ENCODE results near the gene CD8A. TPM values are rescaled to one million over a fixed set of nuclear protein-coding genes. Genes with fewer than 3 reads are reported as not detected.

The CD8A gene
- total and polyA plus RNA-seq, 8 donors, result 1.2 to 24.9 (median 3.8) TPM; not detected in 2

- H3K36me3 ChIP-seq, result no peaks in the 10 kb centered on the region
- intact Hi-C loops (cut with DNase I; ENCODE audit: low total_unique reads), result no loop called here
- TF ChIP-seq EP300 (IDR thresholded peaks at IDR 0.05) (no peak), CTCF (IDR thresholded peaks at IDR 0.05) (no peak), POLR2A (IDR thresholded peaks at IDR 0.05) (no peak), POLR2AphosphoS5 (IDR thresholded peaks at IDR 0.05) (no peak)
- H3K27me3 ChIP-seq, result peaks cover 0 to 12% (median 0%) of the 10 kb centered on the region in 3 donors
- H3K4me1 ChIP-seq, result no peaks in the 10 kb centered on the region
- H3K27ac ChIP-seq, result peak overlapping the region in 2 of 5 donors; percentile 13 to 33
- H3K9me3 ChIP-seq, result peaks cover 0 to 19% (median 5%) of the 10 kb centered on the region in 4 donors
- DNase-seq, result no peak
- no peak overlapping the region for H3K4me3 ChIP-seq
- whole genome bisulfite sequencing, 5 donors, result 90 to 94% (median 91%) methylated on average over 13 of the region's 13 CpGs
Observed at GRCh38 chr2:86821306-86821705, 30.6 kb upstream of the CD8A start.

GRCh38 chr2:86818957-86819356 is 28.2 kb upstream of the CD8A start:
- Histone ChIP-seq H3K27me3 (peaks cover 0 to 16% (median 0%) of the 10 kb centered on the region in 3 donors), H3K4me3 (no peak overlapping the region), H3K4me1 (no peaks in the 10 kb centered on the region), H3K9me3 (peaks cover 0 to 19% (median 5%) of the 10 kb centered on the region in 4 donors), H3K27ac (no peak overlapping the region), H3K36me3 (no peaks in the 10 kb centered on the region)
- no peak for TF ChIP-seq EP300 (IDR thresholded peaks at IDR 0.05)
- no peak for TF ChIP-seq POLR2AphosphoS5 (IDR thresholded peaks at IDR 0.05)
- no peak for TF ChIP-seq POLR2A (IDR thresholded peaks at IDR 0.05)
- no peak for TF ChIP-seq CTCF (IDR thresholded peaks at IDR 0.05)
- DNase-seq, result no peak
- WGBS, 5 donors, result 72 to 93% (median 74%) methylated on average over 2 of the region's 2 CpGs
- intact Hi-C loops (cut with DNase I; ENCODE audit: low total_unique reads), result no loop called here

- no peaks in the 10 kb centered on the region for H3K4me1 ChIP-seq
- H3K9me3 ChIP-seq, result peaks cover 0 to 19% (median 5%) of the 10 kb centered on the region in 4 donors
- no peaks in the 10 kb centered on the region for H3K36me3 ChIP-seq
- WGBS, 5 donors, result 83 to 93% (median 91%) methylated on average over 4 of the region's 4 CpGs
- no peak for DNase-seq
- H3K27ac ChIP-seq, result no peak overlapping the region
- TF ChIP-seq CTCF (IDR thresholded peaks at IDR 0.05), result no peak
- no peak for TF ChIP-seq POLR2AphosphoS5 (IDR thresholded peaks at IDR 0.05)
- TF ChIP-seq EP300 (IDR thresholded peaks at IDR 0.05), result no peak
- no peak for TF ChIP-seq POLR2A (IDR thresholded peaks at IDR 0.05)
- H3K4me3 ChIP-seq, result no peak overlapping the region
- intact Hi-C loops (cut with DNase I; ENCODE audit: low total_unique reads), result no loop called here
- H3K27me3 ChIP-seq, result peaks cover 0 to 23% (median 0%) of the 10 kb centered on the region in 3 donors
Observed at GRCh38 chr2:86818114-86818801, 27.5 kb upstream of the CD8A start.

- WGBS, 5 donors, result 31 to 55% (median 39%) methylated on average over 1 of the region's 1 CpG
- DNase-seq, result peak in 1 of 2 donors; percentile 25
- Histone ChIP-seq H3K4me1 (no peaks in the 10 kb centered on the region), H3K4me3 (no peak overlapping the region), H3K36me3 (no peaks in the 10 kb centered on the region), H3K27ac (no peak overlapping the region), H3K9me3 (no peaks in the 10 kb centered on the region), H3K27me3 (peaks cover 0 to 47% (median 0%) of the 10 kb centered on the region in 3 donors)
- intact Hi-C loops (cut with DNase I; ENCODE audit: low total_unique reads), result no loop called here
- TF ChIP-seq POLR2AphosphoS5 (IDR thresholded peaks at IDR 0.05) (no peak), POLR2A (IDR thresholded peaks at IDR 0.05) (no peak), CTCF (IDR thresholded peaks at IDR 0.05) (no peak), EP300 (IDR thresholded peaks at IDR 0.05) (no peak)
Observed at GRCh38 chr2:86815611-86816010, 24.9 kb upstream of the CD8A start.

Data from stomach (tissue), 9 donors.